ENCODE measurements around the gene MGAT5.

MGAT5 gene

GRCh38 chr2:134489732-134490384 lies 236.0 kb downstream of the MGAT5 start:
- DNase-seq, result no peak

DNA sequence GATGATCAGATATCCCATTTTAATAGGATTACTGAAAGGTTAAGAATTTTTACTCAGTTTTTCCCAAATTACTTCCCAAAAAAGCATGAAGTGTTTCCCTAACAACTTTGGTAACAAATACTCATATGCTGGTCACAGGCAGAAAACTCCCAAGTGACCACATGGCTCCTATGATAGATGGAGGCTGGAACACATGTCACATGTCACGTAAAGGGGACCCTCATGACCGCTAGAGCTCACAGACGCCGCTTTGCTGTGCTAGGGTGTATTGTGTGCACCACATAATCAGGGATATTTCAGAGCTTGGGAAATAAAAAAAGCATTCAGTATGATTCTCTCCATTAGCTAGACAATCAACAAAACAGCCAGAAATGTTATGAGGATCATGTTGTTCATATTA lies 236.7 kb downstream of the MGAT5 start:
- DNase-seq, result no peak

DNA sequence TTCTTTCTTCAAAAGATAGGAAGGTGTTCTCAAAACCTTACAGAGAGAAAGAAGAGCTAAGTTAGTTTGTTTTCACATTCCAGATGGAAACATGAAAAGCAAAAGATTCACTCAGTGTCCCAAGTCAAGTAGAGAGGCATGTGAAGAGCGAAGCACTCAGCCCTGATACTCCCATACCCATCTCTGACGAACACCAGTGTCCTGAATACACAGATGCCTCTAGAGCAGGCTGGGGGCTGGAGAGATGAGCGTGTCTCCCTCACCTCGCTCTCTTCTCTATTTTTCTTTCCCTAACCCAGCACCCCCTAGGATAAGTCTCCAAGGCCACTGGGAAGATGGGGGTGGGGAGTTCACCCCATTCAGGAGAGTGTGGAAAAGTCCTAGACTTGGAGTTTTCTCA lies 237.2 kb downstream of the MGAT5 start:
- DNase-seq, result no peak

DNA sequence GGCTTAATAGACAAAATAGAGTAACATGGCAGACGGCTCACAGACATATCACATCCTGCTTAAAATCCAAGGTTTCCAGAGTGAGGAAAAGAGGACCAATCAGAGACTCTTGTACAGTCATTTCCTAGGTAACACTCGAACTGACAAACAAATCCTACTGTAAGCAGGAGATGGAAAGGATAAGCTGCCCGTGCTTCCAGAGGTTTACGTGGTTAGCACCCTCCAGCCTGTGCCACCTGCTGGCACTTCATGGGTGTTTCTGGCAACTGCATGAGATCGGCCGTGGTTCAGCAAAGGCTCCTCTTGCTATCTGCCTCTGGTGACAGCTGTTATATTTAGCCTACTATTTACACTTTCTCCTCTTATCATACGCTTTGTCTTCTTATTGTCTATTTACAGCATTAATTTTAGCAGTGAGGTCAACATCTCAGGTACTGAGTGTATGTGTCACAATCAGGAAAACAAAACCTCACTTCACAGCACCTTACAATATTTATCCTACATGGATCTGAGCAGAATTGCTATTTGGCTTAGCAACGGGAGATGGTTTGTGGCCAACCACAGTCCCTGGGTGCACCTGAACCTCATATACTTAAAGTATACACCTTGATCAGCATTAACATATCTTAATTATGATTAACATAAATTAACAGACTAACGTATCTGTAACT lies 238.0 kb downstream of the MGAT5 start:
- no peak for DNase-seq

GRCh38 chr2:134493797-134494196 lies 239.9 kb downstream of the MGAT5 start:
- DNase-seq, result no peak

DNA sequence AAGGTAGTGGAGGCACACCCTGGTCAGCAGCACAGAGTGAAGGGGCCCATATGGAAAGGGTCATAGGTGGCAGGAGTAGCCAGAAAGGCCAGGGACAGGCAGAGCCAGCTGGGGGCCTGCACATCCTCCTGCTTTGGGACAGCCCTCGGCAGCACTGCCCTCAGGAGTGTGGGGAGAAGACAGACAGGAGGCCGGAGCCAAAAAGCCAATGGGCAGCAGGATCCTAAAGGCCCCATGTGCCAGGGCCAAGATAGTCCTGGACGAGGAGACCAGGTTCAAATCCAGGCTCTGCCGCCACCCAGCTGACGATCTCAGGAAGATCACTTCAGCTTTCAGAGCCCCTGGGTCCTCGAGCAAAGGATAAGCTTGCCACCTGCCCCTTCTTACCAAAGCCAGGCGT lies 244.8 kb downstream of the MGAT5 start:
- DNase-seq, result no peak

GRCh38 chr2:134499307-134499926 lies 245.5 kb downstream of the MGAT5 start:
- DNase-seq, result no peak

- DNase-seq, result no peak
Measured at GRCh38 chr2:134500211-134500935, 246.5 kb downstream of the MGAT5 start.

- DNase-seq, result no peak
Measured at GRCh38 chr2:134501476-134502091, 247.7 kb downstream of the MGAT5 start.

- no peak for DNase-seq
Measured at GRCh38 chr2:134502104-134502503, 248.2 kb downstream of the MGAT5 start.

All from activated T-cell treated with anti-CD3 and anti-CD28 coated beads for 4 hours (primary cell).